Measurements from ENCODE around the gene LTBP1. TPM values are rescaled to one million over a fixed set of nuclear protein-coding genes. Genes with fewer than 3 reads are reported as not detected.

Gene LTBP1
- total and polyA plus RNA-seq, 10 of the 15 experiments (the other 5 are each of a cell fraction or from before 2014, with no cell fraction given) = 0.01 to 0.28 (median 0.12) TPM; not detected in 2

- Histone ChIP-seq H2AFZ (ENCODE audit: control insufficient read depth, low read depth, low read length) (no peak overlapping the region), H3K4me2 (ENCODE audit: control insufficient read depth, insufficient read depth) (no peak overlapping the region), H3K36me3 (ENCODE audit: control insufficient read depth in 2 of 2, insufficient read depth in 2 of 2, low read length in 1 of 2) (no peaks in the 10 kb centered on the region), H4K20me1 (ENCODE audit: control insufficient read depth, insufficient read depth) (no peaks in the 10 kb centered on the region), H3K4me1 (ENCODE audit: control insufficient read depth, insufficient read depth, low read length) (no peaks in the 10 kb centered on the region), H3K9me3 (replicated peaks; ENCODE audit: control insufficient read depth, insufficient read depth, low read length) (no peaks in the 10 kb centered on the region), H3K27ac (ENCODE audit: control insufficient read depth, insufficient read depth) (no peak overlapping the region), H3K27me3 (replicated peaks in 1 of 2; ENCODE audit: control insufficient read depth in 2 of 2, insufficient read depth in 2 of 2, low read length in 1 of 2) (no peaks in the 10 kb centered on the region; a peak in 1 of 4 replicates), H3K79me2 (ENCODE audit: control insufficient read depth, insufficient read depth, low read length) (no peaks in the 10 kb centered on the region), H3K9ac (ENCODE audit: control insufficient read depth, insufficient read depth, low read length) (no peak overlapping the region), H3K4me3 (no peak overlapping the region)
- intact Hi-C loops (cut with micrococcal nuclease; ENCODE audit: unreplicated experiment) (loop anchor here (10.0 kb wide), 1 partner anchor 206 kb away; no protein-coding TSS in a partner anchor), in situ Hi-C loops (cut with MboI) (loop anchor here (10.0 kb wide), 1 partner anchor 824 kb away; no protein-coding TSS in a partner anchor)
- POLR2A ChIA-PET = interaction anchor here (0.7 kb wide), 1 partner anchor 304 kb away, joined by 4 read pairs; no protein-coding TSS in a partner anchor
- ATAC-seq (no peak), DNase-seq (ENCODE audit: low read depth, low spot score) (no peak), FAIRE-seq (no peak)
- TF ChIP-seq, protein P1, sequence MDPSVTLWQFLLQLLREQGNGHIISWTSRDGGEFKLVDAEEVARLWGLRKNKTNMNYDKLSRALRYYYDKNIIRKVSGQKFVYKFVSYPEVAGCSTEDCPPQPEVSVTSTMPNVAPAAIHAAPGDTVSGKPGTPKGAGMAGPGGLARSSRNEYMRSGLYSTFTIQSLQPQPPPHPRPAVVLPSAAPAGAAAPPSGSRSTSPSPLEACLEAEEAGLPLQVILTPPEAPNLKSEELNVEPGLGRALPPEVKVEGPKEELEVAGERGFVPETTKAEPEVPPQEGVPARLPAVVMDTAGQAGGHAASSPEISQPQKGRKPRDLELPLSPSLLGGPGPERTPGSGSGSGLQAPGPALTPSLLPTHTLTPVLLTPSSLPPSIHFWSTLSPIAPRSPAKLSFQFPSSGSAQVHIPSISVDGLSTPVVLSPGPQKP (IDR thresholded peaks at IDR 0.05; ENCODE audit: low read depth, low read length) = no peak
- CTCF ChIA-PET = interaction anchor here (0.5 to 2.2 kb wide), 8 partner anchors 12 to 605 kb away, joined by 3 to 9 read pairs (median 3); no protein-coding TSS in a partner anchor
- no TSS peak for BruUV-seq (replicated peaks)
- RAD21 ChIA-PET (ENCODE audit: unreplicated experiment) = interaction anchor here (1.1 to 2.6 kb wide), 3 partner anchors 54 to 221 kb away, joined by 3 to 13 read pairs (median 3); partner anchors contain the start of gene FAM98A
- 56% methylated on average over 4 of the region's 4 CpGs for WGBS (ENCODE audit: insufficient coverage, insufficient replicate concordance, low lambda C conversion rate, missing lambda C conversion rate)
- SMC1A ChIA-PET (ENCODE audit: uncharacterized antibody, unreplicated experiment) = interaction anchor here (2.1 to 3.1 kb wide), 2 partner anchors 13 to 204 kb away, joined by 7 to 32 read pairs; no protein-coding TSS in a partner anchor
Measured at GRCh38 chr2:33378556-33379210, 431.9 kb downstream of the LTBP1 start.

- RAD21 ChIA-PET (ENCODE audit: unreplicated experiment) = interaction anchor here (0.7 to 2.6 kb wide), 5 partner anchors 18 to 833 kb away, joined by 3 to 13 read pairs (median 3); partner anchors contain the start of gene FAM98A
- Histone ChIP-seq H3K9me3 (replicated peaks; ENCODE audit: control insufficient read depth, insufficient read depth, low read length) (no peaks in the 10 kb centered on the region), H3K27me3 (replicated peaks in 1 of 2; ENCODE audit: control insufficient read depth in 2 of 2, insufficient read depth in 2 of 2, low read length in 1 of 2) (no peaks in the 10 kb centered on the region; a peak in 1 of 4 replicates), H3K4me3 (no peak overlapping the region), H3K4me1 (ENCODE audit: control insufficient read depth, insufficient read depth, low read length) (no peaks in the 10 kb centered on the region), H3K79me2 (ENCODE audit: control insufficient read depth, insufficient read depth, low read length) (no peaks in the 10 kb centered on the region), H2AFZ (ENCODE audit: control insufficient read depth, low read depth, low read length) (no peak overlapping the region), H3K4me2 (ENCODE audit: control insufficient read depth, insufficient read depth) (no peak overlapping the region), H3K9ac (ENCODE audit: control insufficient read depth, insufficient read depth, low read length) (no peak overlapping the region), H3K36me3 (ENCODE audit: control insufficient read depth in 2 of 2, insufficient read depth in 2 of 2, low read length in 1 of 2) (no peaks in the 10 kb centered on the region), H3K27ac (ENCODE audit: control insufficient read depth, insufficient read depth) (no peak overlapping the region), H4K20me1 (ENCODE audit: control insufficient read depth, insufficient read depth) (no peaks in the 10 kb centered on the region)
- ATAC-seq = no peak
- SMC1A ChIA-PET (ENCODE audit: uncharacterized antibody, unreplicated experiment) = interaction anchor here (1.1 to 3.1 kb wide), 3 partner anchors 14 to 208 kb away, joined by 3 to 32 read pairs (median 7); no protein-coding TSS in a partner anchor
- WGBS (ENCODE audit: insufficient coverage, insufficient replicate concordance, low lambda C conversion rate, missing lambda C conversion rate) = 41% methylated on average over 8 of the region's 8 CpGs
- FAIRE-seq = peak; percentile 23
- no peak for DNase-seq (ENCODE audit: low read depth, low spot score)
- CTCF ChIA-PET = interaction anchor here (0.6 to 4.6 kb wide), 18 partner anchors 8 to 1692 kb away, joined by 3 to 33 read pairs (median 4); no protein-coding TSS in a partner anchor
- intact Hi-C loops (cut with micrococcal nuclease; ENCODE audit: unreplicated experiment) = no loop called here
- in situ Hi-C loops (cut with MboI) = no loop called here
- no TSS peak for BruUV-seq (replicated peaks)
- POLR2A ChIA-PET = interaction anchor here (0.7 kb wide), 1 partner anchor 164 kb away, joined by 4 read pairs; no protein-coding TSS in a partner anchor
- TF ChIP-seq YBX1 (IDR thresholded peaks at IDR 0.05) (no peak), SMC3 (IDR thresholded peaks at IDR 0.05; ENCODE audit: borderline replicate concordance, low read length) (peak; percentile 40; the same call in 1 of the 2 replicates), RAD21 (IDR thresholded peaks at IDR 0.05; ENCODE audit: insufficient read depth, low read depth, low read length) (peak; percentile 57), ZNF24 (IDR thresholded peaks at IDR 0.05) (no peak)
- TF ChIP-seq, protein P2, sequence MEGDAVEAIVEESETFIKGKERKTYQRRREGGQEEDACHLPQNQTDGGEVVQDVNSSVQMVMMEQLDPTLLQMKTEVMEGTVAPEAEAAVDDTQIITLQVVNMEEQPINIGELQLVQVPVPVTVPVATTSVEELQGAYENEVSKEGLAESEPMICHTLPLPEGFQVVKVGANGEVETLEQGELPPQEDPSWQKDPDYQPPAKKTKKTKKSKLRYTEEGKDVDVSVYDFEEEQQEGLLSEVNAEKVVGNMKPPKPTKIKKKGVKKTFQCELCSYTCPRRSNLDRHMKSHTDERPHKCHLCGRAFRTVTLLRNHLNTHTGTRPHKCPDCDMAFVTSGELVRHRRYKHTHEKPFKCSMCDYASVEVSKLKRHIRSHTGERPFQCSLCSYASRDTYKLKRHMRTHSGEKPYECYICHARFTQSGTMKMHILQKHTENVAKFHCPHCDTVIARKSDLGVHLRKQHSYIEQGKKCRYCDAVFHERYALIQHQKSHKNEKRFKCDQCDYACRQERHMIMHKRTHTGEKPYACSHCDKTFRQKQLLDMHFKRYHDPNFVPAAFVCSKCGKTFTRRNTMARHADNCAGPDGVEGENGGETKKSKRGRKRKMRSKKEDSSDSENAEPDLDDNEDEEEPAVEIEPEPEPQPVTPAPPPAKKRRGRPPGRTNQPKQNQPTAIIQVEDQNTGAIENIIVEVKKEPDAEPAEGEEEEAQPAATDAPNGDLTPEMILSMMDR (IDR thresholded peaks at IDR 0.05 in 2 of 3, conservative IDR thresholded peaks at IDR 0.05 in 1 of 3; ENCODE audit: control insufficient read depth in 2 of 3, extremely low read depth in 1 of 3, insufficient read depth in 1 of 3, low read depth in 3 of 3, low read length in 3 of 3) = peak; percentile 55 to 70 (median 61); a peak in 5 of 6 replicates
Measured at GRCh38 chr2:33380001-33380609, 433.4 kb downstream of the LTBP1 start.

All from GM12878 (cell line).